Sigmoid colon (tissue), 4 donors: ENCODE results near the gene PSMD8.

ENCODE experiments used
- EP300 ChIP-seq, 4 donors: sonication (generic); formaldehyde crosslinking; IDR thresholded peaks; one replicate each; pipeline ENCODE4 v1.6.1; 2017; ENCODE audit warnings: antibody characterized with exemption in 4 of 4
- POLR2A ChIP-seq, 2 donors: fragments of 450-650 bp; IDR thresholded peaks; one replicate each; pipeline ENCODE4 v1.6.1; 2016; ENCODE audit warnings: antibody characterized with exemption in 2 of 2, mild to moderate bottlenecking in 2 of 2, moderate library complexity in 2 of 2
- POLR2AphosphoS5 ChIP-seq, 4 donors: sonication (generic); formaldehyde crosslinking; IDR thresholded peaks; one replicate each; pipeline ENCODE4 v1.6.1; 2017; ENCODE audit warnings: antibody characterized with exemption in 4 of 4
- TF ChIP-seq, protein P1 (sequence below), 4 experiments: fragments of 450-650 bp in 3 of 4; fragments of 200-600 bp in 1 of 4; IDR thresholded peaks; one replicate each; pipeline ENCODE4 v1.5.1; 2016 to 2019; ENCODE audit warnings: antibody characterized with exemption in 4 of 4, mild to moderate bottlenecking in 3 of 4, moderate library complexity in 2 of 4

DNA sequence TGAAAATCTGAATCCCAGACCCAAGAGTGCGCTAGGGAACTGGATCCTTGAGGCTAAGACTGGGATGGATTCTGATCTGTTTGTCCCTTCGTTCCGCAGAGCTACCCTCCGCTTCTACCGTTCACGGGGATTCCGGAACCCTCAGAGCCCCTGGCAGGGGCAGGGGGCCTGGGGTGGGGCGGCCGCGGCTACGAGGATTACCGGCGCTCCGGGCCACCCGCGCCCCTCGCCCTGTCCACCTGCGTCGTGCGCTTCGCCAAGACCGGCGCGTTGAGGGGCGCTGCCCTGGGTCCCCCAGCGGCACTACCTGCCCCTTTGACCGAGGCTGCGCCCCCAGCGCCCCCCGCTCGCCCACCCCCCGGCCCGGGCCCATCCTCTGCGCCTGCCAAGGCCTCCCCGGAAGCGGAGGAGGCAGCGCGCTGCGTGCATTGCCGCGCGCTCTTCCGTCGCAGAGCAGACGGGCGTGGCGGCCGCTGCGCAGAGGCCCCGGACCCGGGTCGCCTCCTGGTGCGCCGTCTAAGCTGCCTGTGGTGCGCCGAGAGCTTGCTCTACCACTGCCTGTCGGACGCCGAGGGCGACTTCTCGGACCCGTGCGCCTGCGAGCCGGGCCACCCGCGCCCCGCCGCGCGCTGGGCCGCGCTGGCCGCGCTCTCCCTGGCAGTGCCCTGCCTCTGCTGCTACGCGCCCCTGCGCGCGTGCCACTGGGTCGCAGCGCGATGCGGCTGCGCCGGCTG lies 21.2 kb downstream of the PSMD8 start:
- TF ChIP-seq, protein P1, sequence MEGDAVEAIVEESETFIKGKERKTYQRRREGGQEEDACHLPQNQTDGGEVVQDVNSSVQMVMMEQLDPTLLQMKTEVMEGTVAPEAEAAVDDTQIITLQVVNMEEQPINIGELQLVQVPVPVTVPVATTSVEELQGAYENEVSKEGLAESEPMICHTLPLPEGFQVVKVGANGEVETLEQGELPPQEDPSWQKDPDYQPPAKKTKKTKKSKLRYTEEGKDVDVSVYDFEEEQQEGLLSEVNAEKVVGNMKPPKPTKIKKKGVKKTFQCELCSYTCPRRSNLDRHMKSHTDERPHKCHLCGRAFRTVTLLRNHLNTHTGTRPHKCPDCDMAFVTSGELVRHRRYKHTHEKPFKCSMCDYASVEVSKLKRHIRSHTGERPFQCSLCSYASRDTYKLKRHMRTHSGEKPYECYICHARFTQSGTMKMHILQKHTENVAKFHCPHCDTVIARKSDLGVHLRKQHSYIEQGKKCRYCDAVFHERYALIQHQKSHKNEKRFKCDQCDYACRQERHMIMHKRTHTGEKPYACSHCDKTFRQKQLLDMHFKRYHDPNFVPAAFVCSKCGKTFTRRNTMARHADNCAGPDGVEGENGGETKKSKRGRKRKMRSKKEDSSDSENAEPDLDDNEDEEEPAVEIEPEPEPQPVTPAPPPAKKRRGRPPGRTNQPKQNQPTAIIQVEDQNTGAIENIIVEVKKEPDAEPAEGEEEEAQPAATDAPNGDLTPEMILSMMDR (IDR thresholded peaks at IDR 0.05), result no peak
- TF ChIP-seq POLR2AphosphoS5 (IDR thresholded peaks at IDR 0.05) (no peak), POLR2A (IDR thresholded peaks at IDR 0.05) (no peak), EP300 (IDR thresholded peaks at IDR 0.05) (no peak)
